ENCODE results near the gene KRT14.

KRT14 gene

GRCh38 chr17:41556306-41556705 is 30.4 kb downstream of the KRT14 start:
- Histone ChIP-seq H3K4me3 (ENCODE audit: low read length) (no peak overlapping the region), H3K9me3 (replicated peaks; ENCODE audit: insufficient read depth, low read length) (no peaks in the 10 kb centered on the region), H3K79me2 (ENCODE audit: low read length) (no peaks in the 10 kb centered on the region), H3K9me2 (replicated peaks; ENCODE audit: insufficient read depth, low read length) (no peaks in the 10 kb centered on the region), H3F3A (ENCODE audit: insufficient read depth, low read length) (no peaks in the 10 kb centered on the region), H3K9ac (ENCODE audit: low read length) (no peak overlapping the region), H3K36me3 (replicated peaks; ENCODE audit: insufficient read depth, low read length) (no peaks in the 10 kb centered on the region), H3K4me2 (ENCODE audit: low read depth, low read length) (no peak overlapping the region), H4K20me1 (ENCODE audit: insufficient read depth, low read length) (no peaks in the 10 kb centered on the region), H3K27me3 (replicated peaks; ENCODE audit: insufficient read depth, low read length) (peaks cover 29% of the 10 kb centered on the region), H3K4me1 (ENCODE audit: low read length) (no peaks in the 10 kb centered on the region), H2AFZ (ENCODE audit: low read length) (no peak overlapping the region), H3K27ac (ENCODE audit: low read length) (no peak overlapping the region)
- DNase-seq, result no peak
- TF ChIP-seq CTCF (IDR thresholded peaks at IDR 0.05; ENCODE audit: low read length) (no peak), EZH2 (optimal IDR thresholded peaks at IDR 0.05; ENCODE audit: low read depth, low read length) (no peak)

- Histone ChIP-seq H3K27me3 (replicated peaks; ENCODE audit: insufficient read depth, low read length) (peaks cover 29% of the 10 kb centered on the region), H3K4me1 (ENCODE audit: low read length) (no peaks in the 10 kb centered on the region), H3K4me2 (ENCODE audit: low read depth, low read length) (no peak overlapping the region), H3K9me3 (replicated peaks; ENCODE audit: insufficient read depth, low read length) (no peaks in the 10 kb centered on the region), H3K9me2 (replicated peaks; ENCODE audit: insufficient read depth, low read length) (no peaks in the 10 kb centered on the region), H2AFZ (ENCODE audit: low read length) (no peak overlapping the region), H4K20me1 (ENCODE audit: insufficient read depth, low read length) (no peaks in the 10 kb centered on the region), H3K36me3 (replicated peaks; ENCODE audit: insufficient read depth, low read length) (no peaks in the 10 kb centered on the region), H3K4me3 (ENCODE audit: low read length) (no peak overlapping the region), H3K79me2 (ENCODE audit: low read length) (no peaks in the 10 kb centered on the region), H3K27ac (ENCODE audit: low read length) (no peak overlapping the region), H3F3A (ENCODE audit: insufficient read depth, low read length) (no peaks in the 10 kb centered on the region), H3K9ac (ENCODE audit: low read length) (no peak overlapping the region)
- no peak for DNase-seq
- no peak for TF ChIP-seq CTCF (IDR thresholded peaks at IDR 0.05; ENCODE audit: low read length)
- no peak for TF ChIP-seq EZH2 (optimal IDR thresholded peaks at IDR 0.05; ENCODE audit: low read depth, low read length)
Measured at GRCh38 chr17:41555105-41555887, 31.4 kb downstream of the KRT14 start.

- DNase-seq, result no peak
- Histone ChIP-seq H3F3A (ENCODE audit: insufficient read depth, low read length) (no peaks in the 10 kb centered on the region), H3K9ac (ENCODE audit: low read length) (no peak overlapping the region), H3K27ac (ENCODE audit: low read length) (no peak overlapping the region), H4K20me1 (ENCODE audit: insufficient read depth, low read length) (no peaks in the 10 kb centered on the region), H3K9me3 (replicated peaks; ENCODE audit: insufficient read depth, low read length) (no peaks in the 10 kb centered on the region), H3K4me1 (ENCODE audit: low read length) (peaks cover under 1% of the 10 kb centered on the region; the same call in 1 of the 2 replicates), H3K9me2 (replicated peaks; ENCODE audit: insufficient read depth, low read length) (no peaks in the 10 kb centered on the region), H3K36me3 (replicated peaks; ENCODE audit: insufficient read depth, low read length) (no peaks in the 10 kb centered on the region), H3K27me3 (replicated peaks; ENCODE audit: insufficient read depth, low read length) (peaks cover 29% of the 10 kb centered on the region), H3K79me2 (ENCODE audit: low read length) (no peaks in the 10 kb centered on the region), H2AFZ (ENCODE audit: low read length) (no peak overlapping the region), H3K4me3 (ENCODE audit: low read length) (no peak overlapping the region), H3K4me2 (ENCODE audit: low read depth, low read length) (no peak overlapping the region)
- TF ChIP-seq CTCF (IDR thresholded peaks at IDR 0.05; ENCODE audit: low read length) (no peak), EZH2phosphoT487 (IDR thresholded peaks at IDR 0.05; ENCODE audit: low read length) (no peak)
Measured at GRCh38 chr17:41553987-41554680, 32.6 kb downstream of the KRT14 start.
